ENCODE data around the gene WNT1.

Gene WNT1

DNA sequence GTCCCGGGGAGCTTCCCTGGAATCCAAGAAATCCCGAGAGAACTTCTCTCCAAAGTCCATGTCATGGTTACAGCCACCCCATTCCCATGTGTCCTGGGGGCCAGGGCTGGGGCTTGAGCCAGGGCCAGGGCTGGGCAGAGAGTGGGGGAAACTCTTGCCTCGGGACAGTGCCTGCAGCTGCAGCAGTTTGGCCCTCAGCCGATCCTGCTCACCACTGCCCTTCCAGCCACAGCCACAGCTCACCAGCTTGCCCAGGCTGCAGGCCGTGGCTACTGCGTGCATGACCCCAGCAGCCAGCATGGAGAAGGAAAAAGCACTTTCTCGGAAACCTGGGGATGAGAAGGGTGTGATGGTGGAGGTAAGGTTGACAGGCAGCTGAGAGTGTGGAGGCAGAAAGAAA is 10.1 kb upstream of the WNT1 start:
- CTCF ChIA-PET = interaction anchor here (0.8 to 75.7 kb wide), 5 partner anchors 23 to 78 kb away, joined by 3 to 1637 read pairs (median 4); partner anchors contain the start of genes ARF3, DDN, FKBP11 and WNT1
- no peaks in the 10 kb centered on the region for H3K36me3 ChIP-seq (ENCODE audit: control insufficient read depth in 4 of 4, insufficient read depth in 4 of 4, low read length in 3 of 4)
- H3K4me1 ChIP-seq (ENCODE audit: control extremely low read depth in 1 of 4, control insufficient read depth in 4 of 4, insufficient read depth in 4 of 4, low read length in 3 of 4) = peaks cover 0 to 43% (median 38%) of the 10 kb centered on the region in 4 experiments
- peaks cover 0 to 45% (median 30%) of the 10 kb centered on the region in 5 experiments for H3K27me3 ChIP-seq (replicated peaks in 2 of 5; ENCODE audit: control insufficient read depth in 4 of 5, insufficient read depth in 5 of 5, low read length in 4 of 5)
- DNase-seq = no peak
- no peak overlapping the region for H3K4me3 ChIP-seq (ENCODE audit: control insufficient read depth in 1 of 7, extremely low read depth in 1 of 7, insufficient read depth in 4 of 7, low read depth in 2 of 7, low read length in 6 of 7)
- H3K27ac ChIP-seq (ENCODE audit: insufficient read depth in 1 of 2, low read depth in 1 of 2, low read length in 2 of 2, poor library complexity in 1 of 2, severe bottlenecking in 2 of 2) = no peak overlapping the region
- WGBS (ENCODE audit: insufficient coverage) = 82% methylated on average over 2 of the region's 7 CpGs
- H3K9me3 ChIP-seq (ENCODE audit: control extremely low read depth in 1 of 5, control insufficient read depth in 4 of 5, insufficient read depth in 2 of 5, low read depth in 1 of 5, low read length in 4 of 5) = no peaks in the 10 kb centered on the region
- POLR2A ChIA-PET = no interaction called here

DNA sequence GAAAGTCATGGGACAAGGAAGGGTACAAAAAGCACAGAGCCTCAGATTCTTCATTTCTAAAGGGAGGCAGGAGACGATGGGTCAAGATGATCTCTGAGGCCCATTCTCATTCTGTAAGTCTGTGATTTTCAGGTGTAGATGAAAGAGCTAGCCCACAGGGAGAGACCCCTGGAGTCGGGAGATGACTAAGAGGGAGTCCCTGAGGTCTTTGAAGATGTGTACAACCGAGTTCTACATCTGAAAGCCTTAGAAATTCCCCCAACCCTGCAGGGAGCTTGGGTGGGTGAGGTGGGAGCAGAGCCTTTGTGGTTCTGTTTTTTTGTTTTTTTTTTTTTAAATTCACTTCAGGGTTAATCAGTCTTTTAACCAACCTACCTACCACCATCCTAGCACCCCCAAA is 9.7 kb upstream of the WNT1 start:
- 95% methylated on average over 3 of the region's 3 CpGs for WGBS (ENCODE audit: insufficient coverage)
- POLR2A ChIA-PET = no interaction called here
- CTCF ChIA-PET = interaction anchor here (1.2 to 75.7 kb wide), 5 partner anchors 22 to 79 kb away, joined by 3 to 1637 read pairs (median 4); partner anchors contain the start of genes ARF3, DDN, FKBP11 and WNT1
- H3K36me3 ChIP-seq (ENCODE audit: control insufficient read depth in 4 of 4, insufficient read depth in 4 of 4, low read length in 3 of 4) = no peaks in the 10 kb centered on the region
- no peak overlapping the region for H3K27ac ChIP-seq (ENCODE audit: insufficient read depth in 1 of 2, low read depth in 1 of 2, low read length in 2 of 2, poor library complexity in 1 of 2, severe bottlenecking in 2 of 2)
- H3K27me3 ChIP-seq (replicated peaks in 2 of 5; ENCODE audit: control insufficient read depth in 4 of 5, insufficient read depth in 5 of 5, low read length in 4 of 5) = peaks cover 0 to 50% (median 34%) of the 10 kb centered on the region in 5 experiments
- H3K9me3 ChIP-seq (ENCODE audit: control extremely low read depth in 1 of 5, control insufficient read depth in 4 of 5, insufficient read depth in 2 of 5, low read depth in 1 of 5, low read length in 4 of 5) = no peaks in the 10 kb centered on the region
- H3K4me1 ChIP-seq (ENCODE audit: control extremely low read depth in 1 of 4, control insufficient read depth in 4 of 4, insufficient read depth in 4 of 4, low read length in 3 of 4) = peaks cover 0 to 48% (median 39%) of the 10 kb centered on the region in 4 experiments
- DNase-seq = no peak
- no peak overlapping the region for H3K4me3 ChIP-seq (ENCODE audit: control insufficient read depth in 1 of 7, extremely low read depth in 1 of 7, insufficient read depth in 4 of 7, low read depth in 2 of 7, low read length in 6 of 7)

DNA sequence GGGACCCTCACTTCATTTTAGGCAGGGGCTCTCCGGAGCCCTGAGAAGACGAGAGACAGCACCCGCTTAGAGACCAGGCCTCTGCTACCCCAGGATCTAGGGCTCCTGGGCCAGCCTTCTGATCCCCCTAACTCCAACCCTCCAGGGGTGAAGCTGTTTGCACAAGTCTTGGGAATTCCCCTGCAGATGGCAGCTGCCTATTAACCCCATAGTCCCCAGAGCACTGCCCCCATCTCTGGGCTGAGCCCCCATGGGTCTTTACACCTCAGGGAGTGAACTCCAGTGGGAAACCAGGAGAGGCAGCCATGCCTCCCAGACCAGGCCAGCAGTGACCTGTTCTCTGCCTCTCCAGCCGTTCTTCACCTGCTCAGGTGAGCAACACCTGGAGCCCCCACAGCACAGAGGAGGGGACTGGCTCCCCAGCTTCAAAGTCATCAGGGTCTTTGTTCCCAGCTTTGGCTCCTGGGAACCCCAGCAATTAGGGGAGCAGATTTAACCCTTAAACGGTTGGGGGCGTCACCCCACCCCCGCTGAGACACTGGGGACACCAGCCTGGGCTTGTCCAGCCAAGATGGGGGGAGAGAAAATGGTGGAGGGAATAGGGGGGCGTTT is 8.9 kb upstream of the WNT1 start:
- CTCF ChIA-PET = interaction anchor here (1.2 to 75.7 kb wide), 4 partner anchors 21 to 80 kb away, joined by 3 to 1637 read pairs (median 290); partner anchors contain the start of genes ARF3, DDN, FKBP11 and WNT1
- peaks cover 0 to 58% (median 37%) of the 10 kb centered on the region in 5 experiments for H3K27me3 ChIP-seq (replicated peaks in 2 of 5; ENCODE audit: control insufficient read depth in 4 of 5, insufficient read depth in 5 of 5, low read length in 4 of 5)
- H3K4me3 ChIP-seq (ENCODE audit: control insufficient read depth in 1 of 7, extremely low read depth in 1 of 7, insufficient read depth in 4 of 7, low read depth in 2 of 7, low read length in 6 of 7) = no peak overlapping the region
- H3K4me1 ChIP-seq (ENCODE audit: control extremely low read depth in 1 of 4, control insufficient read depth in 4 of 4, insufficient read depth in 4 of 4, low read length in 3 of 4) = peaks cover 0 to 55% (median 41%) of the 10 kb centered on the region in 4 experiments
- H3K9me3 ChIP-seq (ENCODE audit: control extremely low read depth in 1 of 5, control insufficient read depth in 4 of 5, insufficient read depth in 2 of 5, low read depth in 1 of 5, low read length in 4 of 5) = no peaks in the 10 kb centered on the region
- no peaks in the 10 kb centered on the region for H3K36me3 ChIP-seq (ENCODE audit: control insufficient read depth in 4 of 4, insufficient read depth in 4 of 4, low read length in 3 of 4)
- WGBS (ENCODE audit: insufficient coverage) = 60% methylated on average over 5 of the region's 8 CpGs
- peak in 1 of 3 donors; percentile 30 for DNase-seq
- POLR2A ChIA-PET = interaction anchor here (1.3 to 1.4 kb wide), 2 partner anchors 12 to 25 kb away, joined by 4 to 8 read pairs; partner anchors contain the start of gene ARF3
- no peak overlapping the region for H3K27ac ChIP-seq (ENCODE audit: insufficient read depth in 1 of 2, low read depth in 1 of 2, low read length in 2 of 2, poor library complexity in 1 of 2, severe bottlenecking in 2 of 2)

- CTCF ChIA-PET = interaction anchor here (1.2 to 75.7 kb wide), 4 partner anchors 21 to 117 kb away, joined by 3 to 1637 read pairs (median 292); partner anchors contain the start of genes ARF3, DDN, FKBP11 and WNT1
- DNase-seq = peak in 2 of 3 donors; percentile 47 to 60
Measured at GRCh38 chr12:48969833-48970701, 8.1 kb upstream of the WNT1 start.

DNA sequence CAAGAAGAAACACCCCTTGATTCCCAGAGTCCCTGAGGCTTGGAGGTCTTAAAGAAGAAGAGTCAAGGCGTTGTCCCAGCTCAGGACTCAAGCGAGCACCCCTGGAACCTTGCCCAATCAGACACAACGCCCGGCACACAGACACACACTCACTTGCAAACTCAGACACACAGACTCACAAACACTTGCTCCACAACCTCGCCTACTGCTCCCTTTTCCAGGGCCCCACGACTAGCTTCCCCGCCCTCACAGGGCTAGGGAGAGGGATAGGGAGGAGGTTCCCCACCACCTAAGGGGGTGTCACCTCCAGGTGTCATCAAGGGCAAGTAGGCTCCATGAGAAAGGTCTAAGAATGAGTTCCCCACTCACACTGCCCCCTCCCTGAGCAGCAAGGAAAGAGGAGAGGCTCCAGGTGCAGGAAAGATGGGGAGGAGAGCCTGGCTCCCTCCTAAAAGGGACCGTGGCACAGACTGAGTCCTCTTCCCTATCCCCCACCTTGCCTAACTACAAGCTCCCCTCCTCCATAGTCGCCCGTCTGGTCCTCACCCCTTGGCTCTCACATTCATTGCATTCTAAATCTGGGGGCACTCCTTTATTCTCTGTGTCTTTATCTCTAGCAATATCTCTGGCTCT is 7.3 kb upstream of the WNT1 start:
- H3K4me3 ChIP-seq (ENCODE audit: control insufficient read depth in 1 of 7, extremely low read depth in 1 of 7, insufficient read depth in 4 of 7, low read depth in 2 of 7, low read length in 6 of 7) = peak overlapping the region in 4 of 7 experiments; percentile 53 to 58 (median 54)
- no peak for DNase-seq
- H3K27ac ChIP-seq (ENCODE audit: insufficient read depth in 1 of 2, low read depth in 1 of 2, low read length in 2 of 2, poor library complexity in 1 of 2, severe bottlenecking in 2 of 2) = no peak overlapping the region

More at GRCh38 chr12:48969833-48970701, 8.1 kb upstream of the WNT1 start:
- H3K4me1 ChIP-seq (ENCODE audit: control extremely low read depth in 1 of 4, control insufficient read depth in 4 of 4, insufficient read depth in 4 of 4, low read length in 3 of 4) = peaks cover 0 to 56% (median 41%) of the 10 kb centered on the region in 4 experiments
- no peaks in the 10 kb centered on the region for H3K9me3 ChIP-seq (ENCODE audit: control extremely low read depth in 1 of 5, control insufficient read depth in 4 of 5, insufficient read depth in 2 of 5, low read depth in 1 of 5, low read length in 4 of 5)
- peaks cover 0 to 66% (median 41%) of the 10 kb centered on the region in 5 experiments for H3K27me3 ChIP-seq (replicated peaks in 2 of 5; ENCODE audit: control insufficient read depth in 4 of 5, insufficient read depth in 5 of 5, low read length in 4 of 5)
- WGBS (ENCODE audit: insufficient coverage) = 7% methylated on average over 59 of the region's 77 CpGs
- no peaks in the 10 kb centered on the region for H3K36me3 ChIP-seq (ENCODE audit: control insufficient read depth in 4 of 4, insufficient read depth in 4 of 4, low read length in 3 of 4)
- POLR2A ChIA-PET = interaction anchor here (1.3 to 1.4 kb wide), 2 partner anchors 13 to 26 kb away, joined by 4 to 8 read pairs; partner anchors contain the start of gene ARF3
- peak overlapping the region in 3 of 7 experiments; percentile 8 to 50 (median 50) for H3K4me3 ChIP-seq (ENCODE audit: control insufficient read depth in 1 of 7, extremely low read depth in 1 of 7, insufficient read depth in 4 of 7, low read depth in 2 of 7, low read length in 6 of 7)
- no peak overlapping the region for H3K27ac ChIP-seq (ENCODE audit: insufficient read depth in 1 of 2, low read depth in 1 of 2, low read length in 2 of 2, poor library complexity in 1 of 2, severe bottlenecking in 2 of 2)

GRCh38 chr12:48972213-48972951 is 5.7 kb upstream of the WNT1 start:
- no peaks in the 10 kb centered on the region for H3K9me3 ChIP-seq (ENCODE audit: control extremely low read depth in 1 of 5, control insufficient read depth in 4 of 5, insufficient read depth in 2 of 5, low read depth in 1 of 5, low read length in 4 of 5)
- CTCF ChIA-PET = interaction anchor here (0.6 to 75.7 kb wide), 5 partner anchors 18 to 73 kb away, joined by 3 to 1637 read pairs (median 4); partner anchors contain the start of genes ARF3, DDN, FKBP11 and WNT1
- peak overlapping the region in 3 of 7 experiments; percentile 16 to 58 (median 53) for H3K4me3 ChIP-seq (ENCODE audit: control insufficient read depth in 1 of 7, extremely low read depth in 1 of 7, insufficient read depth in 4 of 7, low read depth in 2 of 7, low read length in 6 of 7)
- 5% methylated on average over 18 of the region's 23 CpGs for WGBS (ENCODE audit: insufficient coverage)
- peak; percentile 54 to 87 (median 83) for DNase-seq
- H3K36me3 ChIP-seq (ENCODE audit: control insufficient read depth in 4 of 4, insufficient read depth in 4 of 4, low read length in 3 of 4) = no peaks in the 10 kb centered on the region
- peaks cover 4 to 87% (median 50%) of the 10 kb centered on the region in 5 experiments for H3K27me3 ChIP-seq (replicated peaks in 2 of 5; ENCODE audit: control insufficient read depth in 4 of 5, insufficient read depth in 5 of 5, low read length in 4 of 5)
- no peak overlapping the region for H3K27ac ChIP-seq (ENCODE audit: insufficient read depth in 1 of 2, low read depth in 1 of 2, low read length in 2 of 2, poor library complexity in 1 of 2, severe bottlenecking in 2 of 2)
- peaks cover 0 to 50% (median 43%) of the 10 kb centered on the region in 4 experiments for H3K4me1 ChIP-seq (ENCODE audit: control extremely low read depth in 1 of 4, control insufficient read depth in 4 of 4, insufficient read depth in 4 of 4, low read length in 3 of 4)
- POLR2A ChIA-PET = interaction anchor here (0.6 to 0.8 kb wide), 2 partner anchors 20 to 105 kb away, joined by 3 read pairs; no protein-coding TSS in a partner anchor

More for the DNA sequence above, 7.3 kb upstream of the WNT1 start:
- 22% methylated on average over 5 of the region's 10 CpGs for WGBS (ENCODE audit: insufficient coverage)
- ChIA-PET CTCF (interaction anchor here (1.9 to 75.7 kb wide), 3 partner anchors 20 to 118 kb away, joined by 5 to 1637 read pairs (median 578); partner anchors contain the start of genes ARF3, DDN, FKBP11 and WNT1), POLR2A (interaction anchor here (1.3 kb wide), 1 partner anchor 27 kb away, joined by 4 read pairs; no protein-coding TSS in a partner anchor)
- H3K27me3 ChIP-seq (replicated peaks in 2 of 5; ENCODE audit: control insufficient read depth in 4 of 5, insufficient read depth in 5 of 5, low read length in 4 of 5) = peaks cover 0 to 73% (median 41%) of the 10 kb centered on the region in 5 experiments
- peaks cover 0 to 56% (median 41%) of the 10 kb centered on the region in 4 experiments for H3K4me1 ChIP-seq (ENCODE audit: control extremely low read depth in 1 of 4, control insufficient read depth in 4 of 4, insufficient read depth in 4 of 4, low read length in 3 of 4)
- no peaks in the 10 kb centered on the region for H3K9me3 ChIP-seq (ENCODE audit: control extremely low read depth in 1 of 5, control insufficient read depth in 4 of 5, insufficient read depth in 2 of 5, low read depth in 1 of 5, low read length in 4 of 5)
- H3K36me3 ChIP-seq (ENCODE audit: control insufficient read depth in 4 of 4, insufficient read depth in 4 of 4, low read length in 3 of 4) = no peaks in the 10 kb centered on the region
